AG04449 (cell line): ENCODE data around the gene OBSCN.

Source experiments
- CTCF ChIA-PET: fragments of 350-600 bp; formaldehyde crosslinking; extraction: SDS; loops from one replicate; lab custom pipeline; 2021; ENCODE audit warnings: antibody characterized with exemption; lab: Yijun Ruan, JAX
- POLR2A ChIA-PET: fragments of 400-600, 350-600 bp; formaldehyde crosslinking; extraction: SDS; loops from one replicate; lab custom pipeline; 2020; ENCODE audit warnings: antibody characterized with exemption, inconsistent platforms; lab: Yijun Ruan, JAX
- DNase-seq: peaks from one replicate; pipeline ENCODE4 v3.0.0-alpha.2; 2010; ENCODE audit warnings: low read depth, low spot score
- H3K4me3 ChIP-seq: 2 replicates; pipeline ENCODE4 v1.5.1; 2011; ENCODE audit warnings: low read depth, mild to moderate bottlenecking, control low read depth, low read length
- CTCF ChIP-seq: IDR thresholded peaks from one replicate; pipeline ENCODE4 v1.5.1; 2011; ENCODE audit warnings: mild to moderate bottlenecking, moderate library complexity, low read length, control low read depth, inconsistent platforms; ENCODE audit not compliant: insufficient read depth; ENCODE audit errors: missing control alignments

OBSCN gene

GRCh38 chr1:228165372-228166169, 42.3 kb upstream of the OBSCN start, which contains the start of gene IBA57:
IBA57 (plus strand) TSS chr1:228165804; CDS start chr1:228165817, 13 bp downstream.
- CTCF ChIA-PET = interaction anchor here (0.6 to 5.0 kb wide), 26 partner anchors 9 to 689 kb away, joined by 3 to 53 read pairs (median 3); partner anchors contain the start of genes GJC2 and GUK1

DNA sequence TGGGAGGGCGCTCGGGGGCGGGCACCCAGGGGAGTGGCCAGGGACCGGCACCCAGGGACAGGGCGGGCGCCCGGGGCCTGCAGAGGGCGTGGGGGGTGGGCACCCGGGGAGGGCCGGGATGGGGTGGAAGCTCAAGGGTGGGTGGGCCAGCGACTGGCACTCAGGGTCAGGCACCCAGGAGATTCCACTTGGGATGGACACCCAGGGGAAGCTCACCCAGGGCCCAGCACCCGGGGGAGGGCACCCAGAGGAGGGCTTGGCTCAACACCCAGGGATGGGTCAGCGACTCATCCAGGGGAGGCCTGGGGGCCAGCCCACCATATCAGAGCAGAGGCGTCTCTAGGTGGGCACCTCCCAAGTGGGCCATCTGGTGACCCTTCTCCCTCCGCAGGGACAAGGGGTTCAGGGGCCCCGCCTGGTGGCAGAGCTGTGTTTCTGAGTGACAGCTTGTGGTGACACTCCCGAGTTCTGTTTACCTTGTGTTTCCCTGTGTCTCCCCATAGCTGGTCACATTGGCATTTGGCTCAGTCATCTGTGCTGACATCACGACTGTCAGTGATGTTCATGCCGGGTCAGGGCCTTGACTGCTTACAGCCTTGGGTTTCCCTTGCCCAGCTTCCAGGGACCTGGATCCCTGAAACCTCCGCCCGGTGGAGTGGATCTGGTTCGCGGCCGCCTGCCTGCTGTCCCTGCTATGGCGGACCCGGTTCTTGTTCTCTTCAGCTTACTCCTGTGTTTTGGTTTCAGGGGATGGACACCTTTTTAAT, 41.5 kb upstream of the OBSCN start:
- no peak for DNase-seq
- peak; percentile 44 for TF ChIP-seq CTCF
- CTCF ChIA-PET = interaction anchor here (0.6 to 5.0 kb wide), 18 partner anchors 8 to 690 kb away, joined by 3 to 53 read pairs (median 4); partner anchors contain the start of genes GJC2 and GUK1
- peak overlapping the region; percentile 73 for H3K4me3 ChIP-seq
- POLR2A ChIA-PET = interaction anchor here (0.7 to 2.4 kb wide), 5 partner anchors 11 to 1585 kb away, joined by 3 to 15 read pairs (median 3); partner anchors contain the start of gene GUK1

More at GRCh38 chr1:228165372-228166169, 42.3 kb upstream of the OBSCN start, which contains the start of gene IBA57:
- POLR2A ChIA-PET = interaction anchor here (0.6 to 2.4 kb wide), 9 partner anchors 9 to 1585 kb away, joined by 3 to 15 read pairs (median 3); partner anchors contain the start of gene GUK1
- peak; percentile 91 for DNase-seq
- TF ChIP-seq CTCF = peak; percentile 99
- peak within 1 kb of the TSS; percentile 73 for H3K4me3 ChIP-seq

DNA sequence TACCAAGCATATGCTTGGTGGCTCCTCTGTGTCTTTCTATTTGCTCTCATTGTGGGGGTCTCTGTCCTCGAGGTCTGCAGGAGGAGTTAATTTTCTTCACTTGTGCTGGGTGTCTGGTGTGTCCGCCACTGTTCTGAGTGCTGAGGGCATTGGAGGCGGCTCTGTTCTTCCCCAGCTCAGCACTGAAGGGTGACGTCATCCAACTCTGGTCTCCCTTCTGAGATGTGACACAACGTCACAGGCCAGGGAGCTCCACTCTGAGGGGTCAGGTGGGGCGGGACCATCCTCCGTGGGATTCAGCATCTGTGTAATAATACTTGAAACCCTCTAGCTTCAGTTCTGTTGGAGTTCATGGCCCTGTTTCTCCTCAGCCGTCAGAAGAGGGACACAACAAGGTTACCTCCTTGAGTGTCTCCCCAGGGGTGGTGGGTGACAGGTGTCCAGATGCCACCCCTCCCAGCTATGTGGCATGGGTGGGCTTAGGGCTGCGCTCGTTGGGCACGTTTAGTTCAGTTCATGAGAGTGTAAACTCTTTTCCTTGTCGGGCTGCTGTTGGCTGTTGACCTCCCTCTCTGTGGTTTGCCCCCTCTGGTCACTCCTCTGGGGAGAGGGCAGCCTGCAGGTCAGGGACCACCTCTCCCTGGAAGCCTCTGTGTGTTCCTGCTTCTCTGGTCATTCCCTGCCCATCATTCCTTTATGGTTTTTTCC, 39.1 kb upstream of the OBSCN start:
- TF ChIP-seq CTCF = no peak
- CTCF ChIA-PET = interaction anchor here (0.8 to 4.5 kb wide), 3 partner anchors 10 to 171 kb away, joined by 3 to 47 read pairs (median 6); no protein-coding TSS in a partner anchor
- DNase-seq = no peak
- POLR2A ChIA-PET = no interaction called here
- H3K4me3 ChIP-seq = no peak overlapping the region

DNA sequence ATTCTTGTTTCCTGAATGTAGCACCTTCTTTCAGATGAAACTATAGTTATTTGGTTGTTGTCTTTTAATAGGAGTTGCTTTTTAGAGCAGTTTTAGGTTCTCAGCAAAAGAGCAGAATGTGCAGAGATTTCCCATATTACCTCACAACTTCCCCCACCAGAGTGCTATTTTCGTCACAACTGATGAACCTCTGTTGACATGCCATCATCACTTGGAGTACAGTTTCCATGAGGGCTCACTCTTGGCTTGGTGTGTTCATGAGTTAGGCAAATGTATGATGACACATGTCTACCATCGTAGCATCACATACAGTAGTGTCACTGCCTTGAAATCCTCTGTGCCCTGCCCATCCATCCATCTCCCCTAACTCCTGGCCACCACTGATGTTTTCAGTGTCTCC, 38.5 kb upstream of the OBSCN start:
- no peak overlapping the region for H3K4me3 ChIP-seq
- no peak for DNase-seq
- ChIA-PET POLR2A (no interaction called here), CTCF (interaction anchor here (1.7 kb wide), 1 partner anchor 38 kb away, joined by 6 read pairs; no protein-coding TSS in a partner anchor)
- TF ChIP-seq CTCF = no peak

GRCh38 chr1:228170666-228171065, 37.2 kb upstream of the OBSCN start:
- POLR2A ChIA-PET = no interaction called here
- no peak for TF ChIP-seq CTCF
- H3K4me3 ChIP-seq = no peak overlapping the region
- CTCF ChIA-PET = interaction anchor here (1.5 kb wide), 1 partner anchor 172 kb away, joined by 4 read pairs; no protein-coding TSS in a partner anchor
- DNase-seq = no peak
